HL-60 (cell line): ENCODE data around the gene CTSL.

ENCODE experiments used
- DNase-seq, 2 experiments: peaks; one replicate each; pipeline ENCODE4 v3.0.0-alpha.2; 2010 to 2020; ENCODE audit warnings: low read depth in 1 of 2, low spot score in 1 of 2
- H3K27ac ChIP-seq: fragments of 250-450 bp; sonication (Bioruptor Pico); replicated peaks from 2 replicates; pipeline ENCODE4 v1.5.1; 2020; ENCODE audit warnings: mild to moderate bottlenecking, moderate library complexity
- H3K27me3 ChIP-seq: fragments of 250-450 bp; sonication (Bioruptor Pico); 2 replicates; pipeline ENCODE4 v1.5.1; 2021; ENCODE audit warnings: mild to moderate bottlenecking, moderate library complexity; ENCODE audit not compliant: insufficient read depth, poor library complexity, severe bottlenecking
- H3K4me3 ChIP-seq: replicated peaks from 2 replicates; pipeline ENCODE4 v1.5.1; 2011; ENCODE audit warnings: mild to moderate bottlenecking, control low read depth, low read length; ENCODE audit not compliant: insufficient read depth
- GABPA ChIP-seq: IDR thresholded peaks from 2 replicates; pipeline ENCODE4 v1.6.1; 2012; ENCODE audit warnings: low read depth
- POLR2AphosphoS5 ChIP-seq: IDR thresholded peaks from 2 replicates; pipeline ENCODE4 v1.6.1; 2012; ENCODE audit warnings: low read depth
- SPI1 ChIP-seq: IDR thresholded peaks from 2 replicates; pipeline ENCODE4 v1.6.1; 2012; ENCODE audit warnings: low read depth, mild to moderate bottlenecking, borderline replicate concordance
- TF ChIP-seq, protein P1 (sequence below): IDR thresholded peaks from 2 replicates; pipeline ENCODE4 v1.6.1; 2012; ENCODE audit warnings: low read depth; ENCODE audit not compliant: insufficient replicate concordance
- TF ChIP-seq, protein P2 (sequence below): IDR thresholded peaks from one replicate; pipeline ENCODE4 v1.5.1; 2011; ENCODE audit warnings: low read length, control low read depth, inconsistent platforms; ENCODE audit not compliant: insufficient read depth

CTSL gene

DNA sequence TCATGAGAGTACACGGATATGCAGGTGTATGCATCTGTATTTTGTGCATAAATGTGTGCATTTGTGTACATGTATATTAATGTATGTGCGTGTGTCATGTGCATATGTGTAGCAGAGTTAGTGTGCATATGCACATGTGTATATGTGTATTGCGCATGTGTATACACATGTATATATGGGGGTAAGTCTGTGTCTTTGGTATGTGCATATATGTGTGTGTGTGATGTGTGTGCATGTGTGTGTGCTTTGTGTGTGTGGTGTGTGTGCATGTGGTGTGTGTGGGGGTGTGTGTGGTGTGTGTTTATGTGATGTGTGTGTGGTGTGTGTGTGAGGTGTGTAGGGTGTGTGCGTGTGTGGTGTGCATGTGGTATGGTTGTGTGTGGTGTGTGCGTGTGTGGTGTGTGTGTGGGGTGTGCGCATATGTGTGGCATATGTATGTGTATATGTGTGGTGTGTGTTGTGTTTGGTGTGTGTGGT, 13.1 kb upstream of the CTSL start:
- DNase-seq = no peak
- Histone ChIP-seq H3K4me3 (no peak overlapping the region), H3K27ac (no peak overlapping the region), H3K27me3 (no peaks in the 10 kb centered on the region)
- TF ChIP-seq, protein P1, sequence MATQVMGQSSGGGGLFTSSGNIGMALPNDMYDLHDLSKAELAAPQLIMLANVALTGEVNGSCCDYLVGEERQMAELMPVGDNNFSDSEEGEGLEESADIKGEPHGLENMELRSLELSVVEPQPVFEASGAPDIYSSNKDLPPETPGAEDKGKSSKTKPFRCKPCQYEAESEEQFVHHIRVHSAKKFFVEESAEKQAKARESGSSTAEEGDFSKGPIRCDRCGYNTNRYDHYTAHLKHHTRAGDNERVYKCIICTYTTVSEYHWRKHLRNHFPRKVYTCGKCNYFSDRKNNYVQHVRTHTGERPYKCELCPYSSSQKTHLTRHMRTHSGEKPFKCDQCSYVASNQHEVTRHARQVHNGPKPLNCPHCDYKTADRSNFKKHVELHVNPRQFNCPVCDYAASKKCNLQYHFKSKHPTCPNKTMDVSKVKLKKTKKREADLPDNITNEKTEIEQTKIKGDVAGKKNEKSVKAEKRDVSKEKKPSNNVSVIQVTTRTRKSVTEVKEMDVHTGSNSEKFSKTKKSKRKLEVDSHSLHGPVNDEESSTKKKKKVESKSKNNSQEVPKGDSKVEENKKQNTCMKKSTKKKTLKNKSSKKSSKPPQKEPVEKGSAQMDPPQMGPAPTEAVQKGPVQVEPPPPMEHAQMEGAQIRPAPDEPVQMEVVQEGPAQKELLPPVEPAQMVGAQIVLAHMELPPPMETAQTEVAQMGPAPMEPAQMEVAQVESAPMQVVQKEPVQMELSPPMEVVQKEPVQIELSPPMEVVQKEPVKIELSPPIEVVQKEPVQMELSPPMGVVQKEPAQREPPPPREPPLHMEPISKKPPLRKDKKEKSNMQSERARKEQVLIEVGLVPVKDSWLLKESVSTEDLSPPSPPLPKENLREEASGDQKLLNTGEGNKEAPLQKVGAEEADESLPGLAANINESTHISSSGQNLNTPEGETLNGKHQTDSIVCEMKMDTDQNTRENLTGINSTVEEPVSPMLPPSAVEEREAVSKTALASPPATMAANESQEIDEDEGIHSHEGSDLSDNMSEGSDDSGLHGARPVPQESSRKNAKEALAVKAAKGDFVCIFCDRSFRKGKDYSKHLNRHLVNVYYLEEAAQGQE = no peak

DNA sequence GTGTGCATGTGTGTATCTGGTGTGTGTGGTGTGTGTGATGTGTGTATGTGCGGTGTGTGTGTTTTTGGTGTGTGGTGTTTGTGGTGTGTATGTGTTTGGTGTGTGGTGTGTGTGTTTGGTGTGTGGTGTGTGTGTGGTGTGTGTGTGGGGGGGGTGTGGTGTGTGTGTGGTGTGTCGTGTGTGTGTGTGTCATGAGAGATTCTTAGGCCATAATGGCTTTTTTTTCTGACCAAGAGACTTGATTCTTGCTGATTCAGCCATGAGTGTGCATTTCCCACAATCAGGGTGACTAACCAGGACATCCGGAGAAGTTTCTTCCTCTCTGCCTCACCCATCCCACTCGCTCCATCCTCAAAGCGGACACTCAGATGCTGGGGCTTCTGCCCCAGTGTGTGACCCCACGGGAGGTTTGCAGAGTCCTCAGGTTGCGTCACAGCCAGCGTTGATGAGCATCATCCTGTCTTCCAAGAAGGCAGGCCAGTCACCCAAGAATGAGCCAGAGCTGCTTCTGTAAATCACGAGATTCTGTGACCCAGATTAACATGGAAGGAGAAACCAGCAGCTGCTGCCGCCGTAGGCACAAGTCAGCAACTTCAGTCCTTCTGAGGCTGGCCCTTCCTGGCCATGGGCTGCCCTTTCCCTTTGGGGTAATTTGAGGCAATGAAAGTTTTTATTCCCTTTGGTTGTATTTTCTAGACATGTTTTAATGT, 12.5 kb upstream of the CTSL start:
- DNase-seq = peak; percentile 21 to 63
- TF ChIP-seq SPI1 = no peak
- TF ChIP-seq, protein P2, sequence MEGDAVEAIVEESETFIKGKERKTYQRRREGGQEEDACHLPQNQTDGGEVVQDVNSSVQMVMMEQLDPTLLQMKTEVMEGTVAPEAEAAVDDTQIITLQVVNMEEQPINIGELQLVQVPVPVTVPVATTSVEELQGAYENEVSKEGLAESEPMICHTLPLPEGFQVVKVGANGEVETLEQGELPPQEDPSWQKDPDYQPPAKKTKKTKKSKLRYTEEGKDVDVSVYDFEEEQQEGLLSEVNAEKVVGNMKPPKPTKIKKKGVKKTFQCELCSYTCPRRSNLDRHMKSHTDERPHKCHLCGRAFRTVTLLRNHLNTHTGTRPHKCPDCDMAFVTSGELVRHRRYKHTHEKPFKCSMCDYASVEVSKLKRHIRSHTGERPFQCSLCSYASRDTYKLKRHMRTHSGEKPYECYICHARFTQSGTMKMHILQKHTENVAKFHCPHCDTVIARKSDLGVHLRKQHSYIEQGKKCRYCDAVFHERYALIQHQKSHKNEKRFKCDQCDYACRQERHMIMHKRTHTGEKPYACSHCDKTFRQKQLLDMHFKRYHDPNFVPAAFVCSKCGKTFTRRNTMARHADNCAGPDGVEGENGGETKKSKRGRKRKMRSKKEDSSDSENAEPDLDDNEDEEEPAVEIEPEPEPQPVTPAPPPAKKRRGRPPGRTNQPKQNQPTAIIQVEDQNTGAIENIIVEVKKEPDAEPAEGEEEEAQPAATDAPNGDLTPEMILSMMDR = no peak
- TF ChIP-seq POLR2AphosphoS5 = no peak
- TF ChIP-seq, protein P1 = no peak
- TF ChIP-seq GABPA = no peak
- no peak overlapping the region for H3K4me3 ChIP-seq
- H3K27me3 ChIP-seq = no peaks in the 10 kb centered on the region
- H3K27ac ChIP-seq = no peak overlapping the region

DNA sequence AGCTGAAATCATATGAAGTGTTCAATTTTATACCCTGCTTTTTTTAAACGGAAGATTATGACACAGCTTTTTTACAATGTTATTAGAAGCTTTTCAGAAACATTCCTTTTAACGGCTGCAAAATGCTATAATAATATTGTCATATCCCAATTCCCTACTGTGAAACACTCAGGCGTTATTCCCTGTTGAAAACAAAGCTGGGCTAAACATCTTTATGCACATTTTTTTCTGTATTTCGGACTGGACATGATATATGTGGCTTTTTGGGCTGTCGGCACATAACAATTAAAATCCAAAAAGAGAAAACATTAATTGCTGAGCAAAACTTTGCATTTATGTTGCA, 12.0 kb upstream of the CTSL start:
- TF ChIP-seq, protein P1 = no peak
- TF ChIP-seq POLR2AphosphoS5 (no peak), SPI1 (no peak), GABPA (no peak)
- TF ChIP-seq, protein P2 = no peak
- H3K27ac ChIP-seq = no peak overlapping the region
- no peaks in the 10 kb centered on the region for H3K27me3 ChIP-seq
- H3K4me3 ChIP-seq = no peak overlapping the region
- no peak for DNase-seq
